ENCODE results near the gene CELSR1. TPM values are rescaled to one million over a fixed set of nuclear protein-coding genes. Genes with fewer than 3 reads are reported as not detected.

Gene CELSR1
- total and polyA plus RNA-seq, 12 donors, result 0.11 to 4.3 (median 1.9) TPM

- WGBS, 4 donors, result 87 to 95% (median 94%) methylated on average over 6 to 14 of the region's 14 CpGs
- H3K27ac ChIP-seq, result peak overlapping the region in 2 of 5 donors; percentile 73 to 81
These were observed 42.5 kb upstream of the CELSR1 start for GRCh38 chr22:46579751-46580449.

GRCh38 chr22:46578824-46579561 lies 41.6 kb upstream of the CELSR1 start:
- no peaks in the 10 kb centered on the region for H3K9me3 ChIP-seq (replicated peaks in 1 of 3)
- 57 to 74% (median 73%) methylated on average over 12 to 15 of the region's 15 CpGs for WGBS, 4 donors
- peaks cover 21 to 40% of the 10 kb centered on the region in 2 donors for H3K4me1 ChIP-seq (replicated peaks in 1 of 2)
- H3K36me3 ChIP-seq (replicated peaks in 1 of 2), result no peaks in the 10 kb centered on the region
- peak overlapping the region; percentile 9 to 81 (median 53) for H3K27ac ChIP-seq
- TF ChIP-seq POLR2A (IDR thresholded peaks at IDR 0.05) (no peak), CTCF (IDR thresholded peaks at IDR 0.05) (no peak)
- intact Hi-C loops (cut with DNase I), result loop anchor here (10.0 kb wide), 2 partner anchors 76 to 156 kb away; partner anchors contain the start of gene CERK (in 1 of the 2)
- DNase-seq, result peak in 5 of 7 donors; percentile 29 to 81 (median 49)
- H3K27me3 ChIP-seq, result no peaks in the 10 kb centered on the region
- H3K4me3 ChIP-seq, result peak overlapping the region in 1 of 4 donors; percentile 88

More at GRCh38 chr22:46579751-46580449, 42.5 kb upstream of the CELSR1 start:
- no peaks in the 10 kb centered on the region for H3K9me3 ChIP-seq (replicated peaks in 1 of 3)
- H3K27me3 ChIP-seq, result no peaks in the 10 kb centered on the region
- no peak for TF ChIP-seq CTCF (IDR thresholded peaks at IDR 0.05)
- TF ChIP-seq POLR2A (IDR thresholded peaks at IDR 0.05), result no peak
- peaks cover 21 to 40% of the 10 kb centered on the region in 2 donors for H3K4me1 ChIP-seq (replicated peaks in 1 of 2)
- no peak overlapping the region for H3K4me3 ChIP-seq
- intact Hi-C loops (cut with DNase I), result loop anchor here (10.0 kb wide), 2 partner anchors 75 to 155 kb away; partner anchors contain the start of gene CERK (in 1 of the 2)
- DNase-seq, result peak in 2 of 7 donors; percentile 9 to 11
- H3K36me3 ChIP-seq (replicated peaks in 1 of 2), result no peaks in the 10 kb centered on the region

- Histone ChIP-seq H3K27me3 (no peaks in the 10 kb centered on the region), H3K4me1 (replicated peaks in 1 of 2) (peaks cover 21 to 40% of the 10 kb centered on the region in 2 donors), H3K36me3 (replicated peaks in 1 of 2) (no peaks in the 10 kb centered on the region), H3K9me3 (replicated peaks in 1 of 3) (no peaks in the 10 kb centered on the region), H3K27ac (peak overlapping the region; percentile 9 to 81 (median 73)), H3K4me3 (peak overlapping the region in 2 of 4 donors; percentile 1 to 88)
- intact Hi-C loops (cut with DNase I), result loop anchor here (10.0 kb wide), 2 partner anchors 76 to 156 kb away; partner anchors contain the start of gene CERK (in 1 of the 2)
- DNase-seq, result peak in 5 of 7 donors; percentile 38 to 76 (median 52)
- WGBS, 4 donors, result 53 to 63% (median 56%) methylated on average over 4 to 9 of the region's 9 CpGs
- TF ChIP-seq CTCF (IDR thresholded peaks at IDR 0.05), result no peak
- no peak for TF ChIP-seq POLR2A (IDR thresholded peaks at IDR 0.05)
These were observed 40.9 kb upstream of the CELSR1 start for GRCh38 chr22:46578251-46578823.

Measured in adrenal gland (tissue), 12 donors.